SK-N-SH (cell line): ENCODE data around the gene KRT6A. TPM values are rescaled to one million over a fixed set of nuclear protein-coding genes. Genes with fewer than 3 reads are reported as not detected.

Source experiments
- CTCF ChIA-PET: fragments of 300-600, 350-600 bp; formaldehyde crosslinking; extraction: SDS; loops from one replicate; lab custom pipeline; 2021; lab: Yijun Ruan, JAX
- POLR2A ChIA-PET: fragments of 350-600 bp; sonication (Branson Sonifier 250); formaldehyde crosslinking; extraction: SDS; loops from one replicate; lab custom pipeline; 2020; ENCODE audit warnings: antibody characterized with exemption, inconsistent platforms; lab: Yijun Ruan, JAX
- DNase-seq: peaks from one replicate; pipeline ENCODE4 v3.0.0; 2012
- H2AFZ ChIP-seq: fragments of 200-600 bp; sonication (generic); 2 replicates; pipeline ENCODE4 v1.8.1; 2016; ENCODE audit warnings: antibody characterized with exemption, mild to moderate bottlenecking, low read depth
- H3F3A ChIP-seq: fragments of 200-600 bp; sonication (generic); replicated peaks from 2 replicates; pipeline ENCODE3; 2016; ENCODE audit warnings: antibody characterized with exemption, mild to moderate bottlenecking; ENCODE audit not compliant: insufficient read depth
- H3K27ac ChIP-seq, 2 experiments: fragments of 200-500 bp in 1 of 2; fragments of 200-600 bp in 1 of 2; sonication (Bioruptor generic) in 1 of 2; sonication (generic), shearing (Covaris generic) in 1 of 2; 2 replicates each; pipeline versions ENCODE4 v1.5.1 to v1.6.1; 2014 to 2016; ENCODE audit warnings: low read depth in 2 of 2, inconsistent platforms in 1 of 2, low read length in 1 of 2, mild to moderate bottlenecking in 1 of 2, mixed read lengths in 1 of 2
- H3K27me3 ChIP-seq: fragments of 200-600 bp; sonication (generic), shearing (Covaris generic); 2 replicates; pipeline ENCODE4 v1.6.1; 2016; ENCODE audit warnings: mixed run types; ENCODE audit not compliant: insufficient read depth
- H3K36me3 ChIP-seq, 2 experiments: fragments of 200-500 bp in 1 of 2; fragments of 200-600 bp in 1 of 2; sonication (Bioruptor generic) in 1 of 2; sonication (generic) in 1 of 2; replicated peaks in 1 of 2; 2 replicates each; pipeline versions ENCODE3 to v1.5.1; 2014 to 2016; ENCODE audit warnings: low read length in 1 of 2, mild to moderate bottlenecking in 1 of 2; ENCODE audit not compliant: insufficient read depth in 2 of 2, control insufficient read depth in 1 of 2
- H3K4me1 ChIP-seq, 2 experiments: fragments of 200-500 bp in 1 of 2; fragments of 200-600 bp in 1 of 2; sonication (Bioruptor generic) in 1 of 2; sonication (generic), shearing (Covaris generic) in 1 of 2; 2 replicates each; pipeline versions ENCODE4 v1.5.1 to v1.6.1; 2014 to 2016; ENCODE audit warnings: low read depth in 1 of 2, low read length in 1 of 2, mixed run types in 1 of 2; ENCODE audit not compliant: insufficient read depth in 2 of 2, control insufficient read depth in 1 of 2
- H3K4me2 ChIP-seq: fragments of 200-600 bp; sonication (generic), shearing (Covaris generic); 2 replicates; pipeline ENCODE4 v1.6.1; 2017; ENCODE audit warnings: mixed run types
- H3K4me3 ChIP-seq, 2 experiments: fragments of 200-500 bp in 1 of 2; fragments of 200-600 bp in 1 of 2; sonication (Bioruptor generic) in 1 of 2; sonication (generic), shearing (Covaris generic) in 1 of 2; 2 replicates each; pipeline versions ENCODE4 v1.5.1 to v1.8.1; 2014 to 2016; ENCODE audit warnings: low read depth in 2 of 2, inconsistent platforms in 1 of 2, low read length in 1 of 2, mild to moderate bottlenecking in 1 of 2, mixed read lengths in 1 of 2, moderate library complexity in 1 of 2
- H3K79me2 ChIP-seq: fragments of 200-600 bp; sonication (generic); 2 replicates; pipeline ENCODE4 v1.8.1; 2017; ENCODE audit warnings: mild to moderate bottlenecking; ENCODE audit not compliant: insufficient read depth
- H3K9ac ChIP-seq: fragments of 200-600 bp; sonication (generic); 2 replicates; pipeline ENCODE4 v1.6.1; 2017; ENCODE audit warnings: mixed run types
- H3K9me2 ChIP-seq: fragments of 200-600 bp; sonication (generic); 2 replicates; pipeline ENCODE4 v1.6.1; 2017; ENCODE audit warnings: mixed run types
- H3K9me3 ChIP-seq: fragments of 200-600 bp; sonication (generic); 2 replicates; pipeline ENCODE4 v1.6.1; 2017; ENCODE audit warnings: mixed run types, mild to moderate bottlenecking, moderate library complexity
- H4K20me1 ChIP-seq: fragments of 200-600 bp; sonication (generic); 2 replicates; pipeline ENCODE4 v1.6.1; 2017; ENCODE audit warnings: mild to moderate bottlenecking, mixed run types; ENCODE audit not compliant: insufficient read depth
- ELF1 ChIP-seq: IDR thresholded peaks from 2 replicates; pipeline ENCODE4 v1.4.0; 2012
- EZH2phosphoT487 ChIP-seq: fragments of 200-600 bp; sonication (generic); IDR thresholded peaks from 2 replicates; pipeline ENCODE4 v1.6.1; 2017; ENCODE audit warnings: low read depth, mixed run types, mild to moderate bottlenecking, antibody characterized with exemption, moderate library complexity, borderline replicate concordance
- FOSL2 ChIP-seq: IDR thresholded peaks from 2 replicates; pipeline ENCODE4 v1.4.0; 2012; ENCODE audit warnings: low read depth, mild to moderate bottlenecking, moderate library complexity, borderline replicate concordance
- FOXJ3 ChIP-seq: sonication (generic); formaldehyde crosslinking; IDR thresholded peaks from 2 replicates; pipeline ENCODE4 v1.5.1; 2020; ENCODE audit warnings: mild to moderate bottlenecking, missing genetic modification reagents
- FOXM1 ChIP-seq: IDR thresholded peaks from 2 replicates; pipeline ENCODE4 v1.4.0; 2012; ENCODE audit warnings: low read depth, mild to moderate bottlenecking
- GABPA ChIP-seq: IDR thresholded peaks from 2 replicates; pipeline ENCODE4 v1.4.0; 2012; ENCODE audit warnings: low read depth, mild to moderate bottlenecking
- JUND ChIP-seq: IDR thresholded peaks from 2 replicates; pipeline ENCODE4 v1.4.0; 2012
- MEF2A ChIP-seq: IDR thresholded peaks from 2 replicates; pipeline ENCODE4 v1.4.0; 2012; ENCODE audit warnings: low read depth, borderline replicate concordance
- MXI1 ChIP-seq: IDR thresholded peaks from 2 replicates; pipeline ENCODE4 v1.6.1; 2012; ENCODE audit warnings: mild to moderate bottlenecking, low read depth, low read length, improper control_type of control experiment
- NFIC ChIP-seq: IDR thresholded peaks from 2 replicates; pipeline ENCODE4 v1.4.0; 2012; ENCODE audit warnings: borderline replicate concordance
- RCOR1 ChIP-seq: fragments of 150-350 bp; IDR thresholded peaks from 2 replicates; pipeline ENCODE4 v1.6.1; 2017; ENCODE audit warnings: antibody characterized with exemption, low read length
- RFX5 ChIP-seq: IDR thresholded peaks from 2 replicates; pipeline ENCODE4 v1.6.1; 2012; ENCODE audit warnings: mild to moderate bottlenecking, improper control_type of control experiment, low read length
- RXRA ChIP-seq: IDR thresholded peaks from 2 replicates; pipeline ENCODE4 v1.4.0; 2012; ENCODE audit warnings: low read depth, mild to moderate bottlenecking, borderline replicate concordance
- SMC3 ChIP-seq: IDR thresholded peaks from 2 replicates; pipeline ENCODE4 v1.6.1; 2012; ENCODE audit warnings: low read depth, low read length, improper control_type of control experiment
- TCF12 ChIP-seq: IDR thresholded peaks from 2 replicates; pipeline ENCODE4 v1.4.0; 2012
- WGBS: methylation state at CpG from one replicate; pipeline ENCODE4 v1.1.6; 2017; ENCODE audit warnings: low lambda C conversion rate; 5-methylcytosine and 5-hydroxymethylcytosine counted together
- polyA plus RNA-seq, 3 experiments: library from polyadenylated mRNA; depleted of rRNA; stranded (reverse); fragments of >200 nt; gene quantifications; 2 replicates each; pipeline ENCODE4 v1.2.3, GENCODE V29; 2012
- TF ChIP-seq, protein P1 (sequence below): fragments of 200-600 bp; sonication (generic); IDR thresholded peaks from 2 replicates; pipeline ENCODE4 v1.6.1; 2017; ENCODE audit warnings: antibody characterized with exemption, mild to moderate bottlenecking, moderate library complexity
- TF ChIP-seq, protein P2 (sequence below): fragments of 150-350 bp; IDR thresholded peaks from 2 replicates; pipeline ENCODE4 v1.6.1; 2016; ENCODE audit warnings: mild to moderate bottlenecking, low read depth, low read length
- TF ChIP-seq, protein P3 (sequence below): IDR thresholded peaks from 2 replicates; pipeline ENCODE4 v1.4.0; 2012; ENCODE audit warnings: low read depth, borderline replicate concordance
- TF ChIP-seq, protein P4 (sequence below): IDR thresholded peaks from 2 replicates; pipeline ENCODE4 v1.4.0; 2012; ENCODE audit warnings: low read depth

The KRT6A gene
- polyA plus RNA-seq, 1 of the 3 experiments (the other 2 are of a cell fraction): not detected

DNA sequence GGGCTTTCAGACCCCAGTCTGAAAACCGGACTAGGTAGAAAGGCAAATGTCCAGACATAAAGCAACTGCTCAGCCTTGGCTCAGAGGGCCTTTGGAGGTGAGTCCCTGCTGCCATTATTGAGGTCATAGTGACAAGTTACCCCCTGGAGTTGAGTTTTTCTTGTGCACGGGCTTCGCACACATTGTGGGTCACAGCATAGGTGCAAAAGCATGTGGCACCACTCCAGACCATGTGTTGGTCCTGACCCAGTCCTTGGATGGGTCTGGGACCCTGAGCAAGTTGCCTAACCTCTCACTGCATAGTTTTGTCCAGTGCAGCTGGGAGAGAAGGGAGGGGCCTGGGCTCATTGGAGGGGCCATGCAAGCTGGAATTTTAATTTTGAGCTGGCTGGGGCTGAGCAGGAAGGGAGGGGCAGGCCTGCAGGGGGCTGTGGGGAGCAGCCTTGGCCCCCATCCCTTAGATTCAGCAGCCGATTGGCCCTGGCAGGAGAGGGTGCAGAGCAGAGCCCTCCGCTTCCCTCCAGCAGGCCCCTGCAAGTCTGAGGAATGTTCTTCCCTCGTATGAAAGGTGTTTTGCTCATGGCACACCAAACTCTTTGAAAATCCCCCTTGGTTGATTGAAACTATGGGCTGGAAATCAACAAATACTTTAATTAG lies 31.3 kb upstream of the KRT6A start:
- CTCF ChIA-PET: interaction anchor here (1.1 kb wide), 2 partner anchors 11 to 24 kb away, joined by 3 read pairs; no protein-coding TSS in a partner anchor

More for the DNA sequence above, 31.3 kb upstream of the KRT6A start:
- no peaks in the 10 kb centered on the region for H3K4me1 ChIP-seq
- no peak overlapping the region for H3K4me3 ChIP-seq
- no peak overlapping the region for H2AFZ ChIP-seq
- DNase-seq: no peak
- H3F3A ChIP-seq: no peaks in the 10 kb centered on the region
- no peak overlapping the region for H3K27ac ChIP-seq
- no peaks in the 10 kb centered on the region for H3K79me2 ChIP-seq
- H3K9ac ChIP-seq: no peak overlapping the region
- no peaks in the 10 kb centered on the region for H4K20me1 ChIP-seq
- TF ChIP-seq, protein P1, sequence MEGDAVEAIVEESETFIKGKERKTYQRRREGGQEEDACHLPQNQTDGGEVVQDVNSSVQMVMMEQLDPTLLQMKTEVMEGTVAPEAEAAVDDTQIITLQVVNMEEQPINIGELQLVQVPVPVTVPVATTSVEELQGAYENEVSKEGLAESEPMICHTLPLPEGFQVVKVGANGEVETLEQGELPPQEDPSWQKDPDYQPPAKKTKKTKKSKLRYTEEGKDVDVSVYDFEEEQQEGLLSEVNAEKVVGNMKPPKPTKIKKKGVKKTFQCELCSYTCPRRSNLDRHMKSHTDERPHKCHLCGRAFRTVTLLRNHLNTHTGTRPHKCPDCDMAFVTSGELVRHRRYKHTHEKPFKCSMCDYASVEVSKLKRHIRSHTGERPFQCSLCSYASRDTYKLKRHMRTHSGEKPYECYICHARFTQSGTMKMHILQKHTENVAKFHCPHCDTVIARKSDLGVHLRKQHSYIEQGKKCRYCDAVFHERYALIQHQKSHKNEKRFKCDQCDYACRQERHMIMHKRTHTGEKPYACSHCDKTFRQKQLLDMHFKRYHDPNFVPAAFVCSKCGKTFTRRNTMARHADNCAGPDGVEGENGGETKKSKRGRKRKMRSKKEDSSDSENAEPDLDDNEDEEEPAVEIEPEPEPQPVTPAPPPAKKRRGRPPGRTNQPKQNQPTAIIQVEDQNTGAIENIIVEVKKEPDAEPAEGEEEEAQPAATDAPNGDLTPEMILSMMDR: no peak
- TF ChIP-seq, protein P2, sequence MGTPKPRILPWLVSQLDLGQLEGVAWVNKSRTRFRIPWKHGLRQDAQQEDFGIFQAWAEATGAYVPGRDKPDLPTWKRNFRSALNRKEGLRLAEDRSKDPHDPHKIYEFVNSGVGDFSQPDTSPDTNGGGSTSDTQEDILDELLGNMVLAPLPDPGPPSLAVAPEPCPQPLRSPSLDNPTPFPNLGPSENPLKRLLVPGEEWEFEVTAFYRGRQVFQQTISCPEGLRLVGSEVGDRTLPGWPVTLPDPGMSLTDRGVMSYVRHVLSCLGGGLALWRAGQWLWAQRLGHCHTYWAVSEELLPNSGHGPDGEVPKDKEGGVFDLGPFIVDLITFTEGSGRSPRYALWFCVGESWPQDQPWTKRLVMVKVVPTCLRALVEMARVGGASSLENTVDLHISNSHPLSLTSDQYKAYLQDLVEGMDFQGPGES: no peak
- TF ChIP-seq RXRA: no peak
- TF ChIP-seq MEF2A: no peak
- no peak for TF ChIP-seq FOSL2
- TF ChIP-seq FOXJ3 (CRISPR knock-in tag): no peak
- TF ChIP-seq EZH2phosphoT487: no peak
- TF ChIP-seq NFIC: no peak
- no peak for TF ChIP-seq FOXM1
- TF ChIP-seq RCOR1: no peak
- TF ChIP-seq, protein P3, sequence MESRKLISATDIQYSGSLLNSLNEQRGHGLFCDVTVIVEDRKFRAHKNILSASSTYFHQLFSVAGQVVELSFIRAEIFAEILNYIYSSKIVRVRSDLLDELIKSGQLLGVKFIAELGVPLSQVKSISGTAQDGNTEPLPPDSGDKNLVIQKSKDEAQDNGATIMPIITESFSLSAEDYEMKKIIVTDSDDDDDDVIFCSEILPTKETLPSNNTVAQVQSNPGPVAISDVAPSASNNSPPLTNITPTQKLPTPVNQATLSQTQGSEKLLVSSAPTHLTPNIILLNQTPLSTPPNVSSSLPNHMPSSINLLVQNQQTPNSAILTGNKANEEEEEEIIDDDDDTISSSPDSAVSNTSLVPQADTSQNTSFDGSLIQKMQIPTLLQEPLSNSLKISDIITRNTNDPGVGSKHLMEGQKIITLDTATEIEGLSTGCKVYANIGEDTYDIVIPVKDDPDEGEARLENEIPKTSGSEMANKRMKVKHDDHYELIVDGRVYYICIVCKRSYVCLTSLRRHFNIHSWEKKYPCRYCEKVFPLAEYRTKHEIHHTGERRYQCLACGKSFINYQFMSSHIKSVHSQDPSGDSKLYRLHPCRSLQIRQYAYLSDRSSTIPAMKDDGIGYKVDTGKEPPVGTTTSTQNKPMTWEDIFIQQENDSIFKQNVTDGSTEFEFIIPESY: no peak
- TF ChIP-seq RFX5: no peak
- TF ChIP-seq ELF1: no peak
- TF ChIP-seq TCF12: no peak
- TF ChIP-seq GABPA: no peak
- TF ChIP-seq, protein P4, sequence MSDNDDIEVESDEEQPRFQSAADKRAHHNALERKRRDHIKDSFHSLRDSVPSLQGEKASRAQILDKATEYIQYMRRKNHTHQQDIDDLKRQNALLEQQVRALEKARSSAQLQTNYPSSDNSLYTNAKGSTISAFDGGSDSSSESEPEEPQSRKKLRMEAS: no peak
- TF ChIP-seq JUND: no peak
- TF ChIP-seq MXI1: no peak
- TF ChIP-seq SMC3: no peak
- 22% methylated on average over 6 of the region's 6 CpGs for WGBS
- no peaks in the 10 kb centered on the region for H3K36me3 ChIP-seq
- H3K9me2 ChIP-seq: no peaks in the 10 kb centered on the region
- H3K9me3 ChIP-seq: no peaks in the 10 kb centered on the region
- peaks cover 42% of the 10 kb centered on the region; the same call in 1 of the 2 replicates for H3K27me3 ChIP-seq
- no peak overlapping the region for H3K4me2 ChIP-seq
- POLR2A ChIA-PET: no interaction called here
